ENCODE data around the gene PARD6G. TPM values are rescaled to one million over a fixed set of nuclear protein-coding genes. Genes with fewer than 3 reads are reported as not detected.

The PARD6G gene
- total and polyA plus RNA-seq, 2 experiments from 2014 or later, result 8.0 to 8.7 TPM

- Histone ChIP-seq H3K4me1 (ENCODE audit: low read depth) (no peaks in the 10 kb centered on the region), H3K9me3 (ENCODE audit: low read depth) (no peaks in the 10 kb centered on the region), H3K27me3 (no peaks in the 10 kb centered on the region), H3K27ac (no peak overlapping the region), H3K36me3 (no peaks in the 10 kb centered on the region), H3K4me3 (no peak overlapping the region)
- DNase-seq (ENCODE audit: low read depth in 1 of 2, low spot score in 1 of 2), result no peak
- no peak for TF ChIP-seq CTCF (IDR thresholded peaks at IDR 0.05; ENCODE audit: low read depth, low read length)
Observed at GRCh38 chr18:80204142-80204541, 43.2 kb downstream of the PARD6G start.

DNA sequence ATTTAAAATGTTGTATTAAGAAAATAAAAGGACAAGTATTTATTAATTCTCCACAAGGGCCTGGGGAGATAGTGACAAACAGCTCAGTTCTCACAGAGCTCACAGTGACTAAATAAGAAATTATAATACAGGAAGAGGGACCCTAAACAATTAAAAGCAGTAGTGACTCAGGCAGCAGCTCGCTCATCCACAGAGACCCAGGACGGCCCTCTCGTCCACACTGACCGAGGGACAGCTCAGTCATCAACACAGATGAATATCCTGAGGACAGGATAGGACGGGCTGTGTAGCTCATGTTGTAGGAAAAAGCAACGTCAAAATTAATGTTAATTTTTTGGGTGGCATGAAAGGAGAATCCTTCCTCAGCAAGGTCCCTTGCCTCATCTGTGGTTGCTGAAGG, 44.1 kb downstream of the PARD6G start:
- no peaks in the 10 kb centered on the region for H3K9me3 ChIP-seq (ENCODE audit: low read depth)
- H3K36me3 ChIP-seq, result no peaks in the 10 kb centered on the region
- no peak for TF ChIP-seq CTCF (IDR thresholded peaks at IDR 0.05; ENCODE audit: low read depth, low read length)
- no peak for DNase-seq (ENCODE audit: low read depth in 1 of 2, low spot score in 1 of 2)
- no peaks in the 10 kb centered on the region for H3K4me1 ChIP-seq (ENCODE audit: low read depth)
- H3K27me3 ChIP-seq, result no peaks in the 10 kb centered on the region
- H3K27ac ChIP-seq, result no peak overlapping the region
- H3K4me3 ChIP-seq, result no peak overlapping the region

GRCh38 chr18:80202264-80202998, 44.9 kb downstream of the PARD6G start:
- TF ChIP-seq CTCF (IDR thresholded peaks at IDR 0.05; ENCODE audit: low read depth, low read length), result no peak
- Histone ChIP-seq H3K36me3 (no peaks in the 10 kb centered on the region), H3K27me3 (no peaks in the 10 kb centered on the region), H3K4me3 (no peak overlapping the region), H3K9me3 (ENCODE audit: low read depth) (no peaks in the 10 kb centered on the region), H3K27ac (no peak overlapping the region), H3K4me1 (ENCODE audit: low read depth) (no peaks in the 10 kb centered on the region)
- DNase-seq (ENCODE audit: low read depth in 1 of 2, low spot score in 1 of 2), result no peak

- Histone ChIP-seq H3K27ac (no peak overlapping the region), H3K36me3 (no peaks in the 10 kb centered on the region), H3K4me3 (no peak overlapping the region), H3K9me3 (ENCODE audit: low read depth) (no peaks in the 10 kb centered on the region), H3K4me1 (ENCODE audit: low read depth) (no peaks in the 10 kb centered on the region), H3K27me3 (no peaks in the 10 kb centered on the region)
- DNase-seq (ENCODE audit: low read depth in 1 of 2, low spot score in 1 of 2), result no peak
- TF ChIP-seq CTCF (IDR thresholded peaks at IDR 0.05; ENCODE audit: low read depth, low read length), result no peak
Observed at GRCh38 chr18:80201739-80202138, 45.6 kb downstream of the PARD6G start.

- no peak overlapping the region for H3K4me3 ChIP-seq
- no peaks in the 10 kb centered on the region for H3K9me3 ChIP-seq (ENCODE audit: low read depth)
- H3K36me3 ChIP-seq, result no peaks in the 10 kb centered on the region
- H3K27me3 ChIP-seq, result no peaks in the 10 kb centered on the region
- H3K4me1 ChIP-seq (ENCODE audit: low read depth), result no peaks in the 10 kb centered on the region
- H3K27ac ChIP-seq, result no peak overlapping the region
- TF ChIP-seq CTCF (IDR thresholded peaks at IDR 0.05; ENCODE audit: low read depth, low read length), result no peak
- no peak for DNase-seq (ENCODE audit: low read depth in 1 of 2, low spot score in 1 of 2)
Observed at GRCh38 chr18:80200932-80201672, 46.2 kb downstream of the PARD6G start.

Measured in cardiac muscle cell (in vitro differentiated cells and primary cell).